Tibial artery (tissue), 4 donors: Measurements from ENCODE around the gene KCNJ12.

Source experiments
- DNase-seq, 2 donors: peaks; one replicate each; pipeline ENCODE4 v3.0.0-alpha.2; 2019
- H3K27ac ChIP-seq, 2 donors: fragments of 200-600 bp; sonication (generic) in 1 of 2; 1 replicate in 1 of 2; 2 replicates in 1 of 2; pipeline ENCODE4 v1.5.1; 2018 to 2019; ENCODE audit warnings: mild to moderate bottlenecking in 1 of 2
- H3K27me3 ChIP-seq, 2 donors: fragments of 200-600 bp; sonication (generic) in 1 of 2; one replicate each; pipeline versions ENCODE4 v1.5.1 to v1.6.0; 2016 to 2019
- H3K36me3 ChIP-seq, 3 donors: fragments of 200-600 bp; sonication (generic) in 2 of 3; one replicate each; pipeline ENCODE4 v1.5.1; 2016 to 2019; ENCODE audit warnings: mild to moderate bottlenecking in 2 of 3
- H3K4me1 ChIP-seq, 4 donors: fragments of 200-600 bp; sonication (generic) in 2 of 4; 1 replicate in 3 of 4; 2 replicates in 1 of 4; pipeline ENCODE4 v1.5.1; 2016 to 2019
- H3K4me3 ChIP-seq, 2 donors: fragments of 200-600 bp; sonication (generic) in 1 of 2; 1 replicate in 1 of 2; 2 replicates in 1 of 2; pipeline ENCODE4 v1.5.1; 2018 to 2019; ENCODE audit warnings: mild to moderate bottlenecking in 2 of 2
- H3K9me3 ChIP-seq, 3 donors: fragments of 200-600 bp; sonication (generic) in 1 of 3; one replicate each; pipeline ENCODE4 v1.5.1; 2016 to 2019
- CTCF ChIP-seq, 2 experiments: fragments of 200-600 bp in 1 of 2; fragments of 450-650 bp in 1 of 2; IDR thresholded peaks; one replicate each; pipeline ENCODE4 v1.5.1; 2017 to 2019; ENCODE audit warnings: antibody characterized with exemption in 2 of 2, mild to moderate bottlenecking in 1 of 2, moderate library complexity in 1 of 2
- intact Hi-C: fragments of 100-400 bp; cut with DNase I; formaldehyde crosslinking; loops from one replicate; pipeline ENCODE4 v1.15.0; 2023; ENCODE audit warnings: low total_unique reads

Gene KCNJ12

GRCh38 chr17:21351366-21352065, 24.6 kb upstream of the KCNJ12 start:
- Histone ChIP-seq H3K4me3 (no peak overlapping the region), H3K4me1 (peaks cover 0 to 6% (median 0%) of the 10 kb centered on the region in 4 donors), H3K36me3 (no peaks in the 10 kb centered on the region), H3K27me3 (no peaks in the 10 kb centered on the region), H3K9me3 (no peaks in the 10 kb centered on the region), H3K27ac (no peak overlapping the region)
- no peak for TF ChIP-seq CTCF (IDR thresholded peaks at IDR 0.05)
- intact Hi-C loops, result no loop called here
- peak; percentile 17 to 29 for DNase-seq

- Histone ChIP-seq H3K4me3 (no peak overlapping the region), H3K27ac (no peak overlapping the region), H3K9me3 (no peaks in the 10 kb centered on the region), H3K27me3 (no peaks in the 10 kb centered on the region), H3K36me3 (no peaks in the 10 kb centered on the region), H3K4me1 (no peaks in the 10 kb centered on the region)
- TF ChIP-seq CTCF (IDR thresholded peaks at IDR 0.05), result no peak
- peak; percentile 10 to 61 for DNase-seq
- intact Hi-C loops, result no loop called here
Measured at GRCh38 chr17:21352221-21352980, 23.8 kb upstream of the KCNJ12 start.

- peak in 1 of 2 donors; percentile 44 for DNase-seq
- no peak for TF ChIP-seq CTCF (IDR thresholded peaks at IDR 0.05)
- no peaks in the 10 kb centered on the region for H3K9me3 ChIP-seq
- H3K27me3 ChIP-seq, result no peaks in the 10 kb centered on the region
- no peaks in the 10 kb centered on the region for H3K36me3 ChIP-seq
- H3K4me1 ChIP-seq, result no peaks in the 10 kb centered on the region
- no peak overlapping the region for H3K27ac ChIP-seq
- intact Hi-C loops, result no loop called here
- no peak overlapping the region for H3K4me3 ChIP-seq
Measured at GRCh38 chr17:21352981-21353265, 23.2 kb upstream of the KCNJ12 start.

- intact Hi-C loops, result no loop called here
- H3K27ac ChIP-seq, result no peak overlapping the region
Measured at GRCh38 chr17:21353326-21354010, 22.7 kb upstream of the KCNJ12 start.

More at GRCh38 chr17:21353326-21354010, 22.7 kb upstream of the KCNJ12 start:
- no peak overlapping the region for H3K4me3 ChIP-seq
- no peaks in the 10 kb centered on the region for H3K36me3 ChIP-seq
- no peaks in the 10 kb centered on the region for H3K9me3 ChIP-seq
- no peaks in the 10 kb centered on the region for H3K4me1 ChIP-seq
- peak; percentile 64 for DNase-seq
- H3K27me3 ChIP-seq, result no peaks in the 10 kb centered on the region
- no peak for TF ChIP-seq CTCF (IDR thresholded peaks at IDR 0.05)
